GM21737 (cell line): ENCODE measurements around the gene SNRPB.
"Not testable (repeated sequence)": the region's sequence is repeated elsewhere in the genome, so short reads cannot be mapped to it uniquely, and the experiment has no call there.

Experiments used
- ATAC-seq: cut with Tn5 transposase; IDR thresholded peaks from one replicate; pipeline ENCODE4 v1.9.1; 2021; ENCODE audit warnings: mild to moderate bottlenecking, moderate library complexity; ENCODE audit not compliant: unreplicated experiment

SNRPB gene

GRCh38 chr20:2470423-2471193 is at the start of gene SNRPB:
Gene SNRPB (minus strand): TSS chr20:2470789. CDS start chr20:2470690, 99 bp downstream.
- ATAC-seq = peak; percentile 96

DNA sequence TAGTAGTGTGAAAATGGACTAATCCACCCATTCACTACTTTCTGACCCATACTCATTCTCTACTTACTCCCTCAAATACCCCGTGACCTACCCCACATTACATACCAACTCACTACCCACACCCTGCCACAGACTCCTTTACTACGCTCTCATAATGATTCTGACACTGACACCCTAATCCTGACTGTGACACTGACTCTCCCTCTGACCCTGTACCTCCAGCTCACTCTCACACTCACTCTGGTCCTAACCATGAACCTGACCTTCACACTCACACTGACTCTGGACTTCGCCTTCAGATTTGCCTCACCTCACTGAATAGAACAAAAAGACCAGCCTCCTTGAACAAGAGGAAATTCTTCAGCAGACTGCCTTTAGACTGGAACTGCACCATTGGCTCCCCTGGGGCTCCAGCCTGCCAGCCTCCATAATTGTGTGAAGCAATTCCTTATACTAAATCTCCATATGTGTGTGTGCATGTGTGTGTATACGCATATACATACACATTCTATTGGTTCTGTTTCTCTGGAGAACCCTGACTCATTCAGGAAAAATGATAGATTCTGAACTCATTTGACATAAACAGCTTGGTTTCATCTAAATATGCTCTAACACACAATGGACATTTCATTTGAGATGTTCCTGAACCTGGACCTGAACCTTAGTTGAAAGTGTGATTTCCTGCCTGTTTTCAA is 48.7 kb upstream of the SNRPB start:
- ATAC-seq = no peak

DNA sequence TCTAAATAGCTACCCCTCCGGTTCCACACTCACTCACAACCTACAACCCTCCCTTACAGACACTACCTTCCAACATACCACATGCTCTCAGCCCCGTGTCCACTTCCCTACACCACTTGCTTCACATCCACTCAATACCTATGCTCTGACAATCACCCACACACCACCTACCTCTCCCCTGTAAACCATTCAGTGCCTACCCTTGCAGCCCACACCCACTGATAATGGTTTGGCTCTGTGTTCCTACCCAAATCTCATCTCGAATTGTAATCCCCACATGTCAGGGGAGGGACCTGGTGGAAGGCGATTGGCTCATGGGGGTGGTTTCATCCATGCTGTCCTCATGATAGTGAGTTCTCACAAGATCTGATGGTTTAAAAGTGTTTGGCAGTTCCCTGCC is 48.0 kb upstream of the SNRPB start:
- no peak for ATAC-seq

DNA sequence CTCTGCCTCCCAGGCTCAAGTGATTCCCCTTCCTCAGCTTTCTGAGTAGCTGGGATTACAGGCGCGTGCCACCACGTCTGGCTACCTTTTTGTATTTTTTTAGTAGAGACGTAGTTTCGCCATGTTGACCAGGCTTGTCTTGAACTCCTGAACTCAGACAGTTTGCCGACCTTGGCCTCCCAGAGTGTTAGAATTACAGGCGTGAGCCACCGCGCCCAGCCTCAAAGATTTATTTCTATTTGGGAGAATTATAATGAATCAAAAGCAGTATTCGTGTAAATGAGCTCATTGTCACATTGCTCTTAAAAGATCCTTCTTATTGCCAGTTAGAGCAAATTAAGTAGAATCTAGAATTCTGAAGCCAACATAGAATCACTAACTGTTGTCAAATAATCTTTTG is 47.5 kb upstream of the SNRPB start:
- no peak for ATAC-seq

DNA sequence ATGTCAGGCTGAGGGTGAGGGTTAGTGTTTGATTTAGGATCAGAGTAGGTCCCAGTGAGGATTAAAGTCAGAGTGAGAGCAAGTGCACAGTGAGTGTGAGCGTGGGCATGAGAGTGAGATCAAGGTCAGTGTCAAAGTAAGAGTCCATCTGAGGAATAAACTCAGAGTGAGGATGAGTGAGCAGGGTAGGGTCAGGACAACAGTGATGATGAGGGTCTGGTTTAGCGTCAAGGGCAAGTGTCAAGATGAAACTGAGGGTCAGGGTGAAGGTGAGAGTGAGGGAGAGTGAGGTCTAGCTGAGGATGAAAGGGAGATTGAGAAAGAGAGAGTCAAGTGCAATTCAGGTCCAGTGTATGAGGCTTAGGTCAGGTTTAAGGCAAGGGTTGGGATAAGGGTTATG is 45.8 kb upstream of the SNRPB start:
- ATAC-seq = no peak

- no peak for ATAC-seq
Measured at GRCh38 chr20:2515203-2515602, 44.6 kb upstream of the SNRPB start.

- no peak for ATAC-seq
Measured at GRCh38 chr20:2509794-2510193, 39.2 kb upstream of the SNRPB start.

DNA sequence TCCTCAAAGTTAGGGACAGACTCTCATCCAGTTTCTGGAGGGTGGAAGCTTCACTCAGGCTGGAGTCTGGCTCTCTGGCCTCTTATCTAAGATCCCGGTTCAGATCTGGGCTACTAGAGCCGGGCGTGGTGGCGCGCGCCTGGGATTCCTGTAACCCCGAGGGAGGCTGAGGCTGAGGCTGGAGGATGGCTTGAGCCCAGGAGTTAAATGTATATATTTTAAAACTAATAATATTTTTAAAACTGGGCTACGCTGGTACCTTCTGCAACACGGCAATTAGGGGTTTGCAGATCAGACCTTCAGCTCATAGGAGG is 38.8 kb upstream of the SNRPB start:
- ATAC-seq = no peak

- ATAC-seq = peak; percentile 94
Measured at GRCh38 chr20:2508631-2509467, 38.3 kb upstream of the SNRPB start, which contains the start of gene ZNF343. Gene ZNF343 (minus strand): TSS chr20:2508915. CDS start chr20:2493895, 15,020 bp downstream.

DNA sequence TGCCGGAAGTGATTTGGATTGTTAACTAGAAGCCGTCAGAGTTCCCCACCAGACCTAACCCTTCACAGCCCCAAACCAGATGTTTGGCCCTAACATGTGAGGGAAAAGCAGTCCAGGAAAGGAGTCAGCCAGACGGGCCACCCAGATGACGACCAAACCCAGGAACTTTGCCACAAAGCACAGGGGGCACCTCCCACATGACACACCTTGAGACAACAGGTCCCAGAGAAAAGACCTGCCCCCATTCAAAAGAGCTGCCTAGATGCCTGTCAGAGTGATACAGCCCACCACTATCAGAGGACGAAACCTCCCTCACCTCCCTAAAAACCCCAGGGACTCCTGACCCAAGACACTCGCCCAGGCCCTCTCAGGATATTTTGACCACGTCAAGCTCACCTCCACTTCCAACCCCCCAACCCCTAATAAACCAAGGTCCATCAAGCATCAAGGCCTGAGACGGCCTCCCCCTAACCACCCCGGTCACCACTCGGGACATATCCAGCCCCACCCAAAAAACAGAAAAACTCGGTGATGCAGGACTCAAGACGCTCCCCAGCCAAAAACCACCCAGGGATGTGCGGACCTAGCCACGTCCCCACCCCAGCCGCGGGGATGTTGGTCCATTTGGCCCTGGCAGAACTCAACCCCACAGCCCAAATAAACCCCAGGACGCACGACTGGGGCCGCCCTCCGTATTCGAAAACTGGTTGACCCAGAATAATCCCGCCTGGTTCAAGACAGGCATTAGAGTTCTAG is 37.5 kb upstream of the SNRPB start:
- no peak for ATAC-seq

- ATAC-seq = no peak
Measured at GRCh38 chr20:2507464-2507863, 36.9 kb upstream of the SNRPB start.

DNA sequence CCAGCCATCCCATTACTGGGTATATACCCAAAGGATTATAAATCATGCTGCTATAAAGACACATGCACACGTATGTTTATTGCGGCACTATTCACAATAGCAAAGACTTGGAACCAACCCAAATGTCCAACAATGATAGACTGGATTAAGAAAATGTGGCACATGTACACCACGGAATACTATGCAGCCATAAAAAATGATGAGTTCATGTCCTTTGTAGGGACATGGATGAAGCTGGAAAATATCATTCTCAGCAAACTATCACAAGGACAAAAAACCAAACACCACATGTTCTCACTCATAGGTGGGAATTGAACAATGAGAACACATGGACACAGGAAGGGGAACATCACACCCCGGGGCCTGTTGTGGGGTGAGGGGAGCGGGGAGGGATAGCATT is 35.8 kb upstream of the SNRPB start:
- ATAC-seq = not testable (repeated sequence)

GRCh38 chr20:2504803-2505202 is 34.2 kb upstream of the SNRPB start:
- not testable (repeated sequence) for ATAC-seq

DNA sequence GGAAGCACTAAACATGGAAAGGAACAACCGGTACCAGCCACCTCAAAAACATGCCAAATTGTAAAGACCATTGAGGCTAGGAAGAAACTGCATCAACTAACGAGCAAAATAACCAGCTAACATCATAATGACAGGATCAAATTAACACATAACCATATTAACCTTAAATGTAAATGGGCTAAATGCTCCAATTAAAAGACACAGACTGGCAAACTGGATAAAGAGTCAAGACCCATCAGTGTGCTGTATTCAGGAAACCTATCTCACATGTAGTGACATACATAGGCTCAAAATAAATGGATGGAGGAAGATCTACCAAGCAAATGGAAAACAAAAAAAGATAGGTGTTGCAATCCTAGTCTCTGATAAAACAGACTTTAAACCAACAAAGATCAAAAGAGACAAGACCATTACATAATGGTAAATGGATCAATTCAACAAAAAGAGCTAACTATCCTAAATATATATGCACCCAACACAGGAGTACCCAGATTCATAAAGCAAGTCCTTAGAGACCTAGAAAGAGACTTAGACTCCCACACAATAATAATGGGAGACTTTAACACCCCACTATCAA is 32.3 kb upstream of the SNRPB start:
- ATAC-seq = not testable (repeated sequence)

- no peak for ATAC-seq
Measured at GRCh38 chr20:2485661-2486060, 15.1 kb upstream of the SNRPB start.

DNA sequence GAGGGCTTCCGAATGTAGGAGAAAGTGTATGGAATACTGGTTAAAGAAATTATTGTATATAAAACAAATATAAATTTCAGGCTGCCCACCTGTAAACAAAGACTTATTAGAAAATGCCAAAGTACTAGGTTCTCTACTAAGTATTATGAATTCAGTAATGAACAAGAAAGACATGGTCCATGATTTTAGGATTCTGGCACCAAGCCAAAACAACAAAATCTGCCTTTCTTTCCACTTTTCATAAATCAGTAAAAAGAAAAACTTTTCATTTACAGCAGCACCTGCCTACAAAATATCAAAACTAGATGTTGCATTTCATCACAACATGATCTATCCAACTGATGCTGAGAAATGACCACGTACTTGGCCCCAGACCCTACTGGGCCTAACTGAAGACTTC is 14.5 kb upstream of the SNRPB start:
- no peak for ATAC-seq

DNA sequence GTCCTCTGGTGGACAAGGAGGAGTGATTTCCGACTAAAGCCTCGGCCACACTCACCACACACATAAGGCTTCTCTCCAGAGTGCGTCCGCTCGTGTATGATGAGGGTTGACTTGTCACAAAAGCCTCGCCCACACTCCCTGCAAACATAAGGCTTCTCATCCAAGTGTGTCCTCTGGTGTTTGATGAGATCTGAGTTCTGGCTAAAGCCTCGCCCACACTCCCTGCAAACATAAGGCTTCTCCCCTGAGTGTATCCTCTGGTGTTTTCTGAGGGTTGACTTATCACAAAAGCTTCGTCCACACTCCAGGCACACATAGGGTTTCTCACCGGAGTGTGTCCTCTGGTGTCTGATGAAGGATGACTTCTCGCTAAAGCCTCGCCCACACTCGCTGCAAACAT is 12.9 kb upstream of the SNRPB start:
- ATAC-seq = no peak

- no peak for ATAC-seq
Measured at GRCh38 chr20:2480381-2480780, 9.8 kb upstream of the SNRPB start.

DNA sequence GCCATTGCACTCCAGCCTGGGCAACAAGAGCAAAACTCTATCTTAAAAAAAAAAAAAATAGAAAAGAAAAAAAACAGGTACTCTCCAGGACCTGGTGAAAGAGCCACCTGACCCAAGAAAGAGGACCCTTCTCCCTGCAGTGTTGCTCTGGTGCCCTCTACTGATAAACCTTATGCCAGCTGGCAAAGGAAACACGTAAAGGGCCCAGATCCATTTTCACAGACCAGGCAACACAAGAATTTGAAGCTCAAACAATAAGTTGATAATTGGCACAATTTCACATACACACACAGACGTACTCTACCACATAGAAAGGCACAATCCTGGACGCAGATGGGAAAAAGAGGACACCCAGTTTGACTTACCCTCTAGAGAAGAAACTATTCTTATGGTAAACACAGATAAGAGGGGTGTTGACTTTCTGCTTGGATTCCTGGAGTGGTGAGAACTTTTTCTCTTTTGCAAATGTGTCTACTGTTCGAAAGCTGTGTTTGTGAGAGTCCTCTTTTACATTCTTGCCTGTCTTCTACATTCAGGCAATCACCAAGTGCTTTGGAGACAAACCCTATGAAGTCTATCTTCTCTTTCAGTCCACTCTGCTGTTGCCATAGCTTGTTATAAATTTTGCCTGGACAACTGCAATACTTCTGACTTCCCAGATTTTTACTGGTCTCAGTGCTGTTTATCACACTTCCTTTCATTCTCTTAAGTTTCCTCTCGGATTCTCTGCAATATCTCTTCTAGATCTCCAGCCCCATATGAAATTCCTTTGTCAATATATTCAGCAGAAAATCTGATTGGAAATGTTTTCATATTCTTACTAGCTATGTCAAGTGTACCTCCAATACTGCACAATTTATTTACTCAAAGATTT is 6.4 kb upstream of the SNRPB start:
- ATAC-seq = no peak
